Measurements from ENCODE around the gene STK38L. TPM values are rescaled to one million over a fixed set of nuclear protein-coding genes. Genes with fewer than 3 reads are reported as not detected.

The STK38L gene
- total and polyA plus RNA-seq, 2 experiments from 2014 or later = 16.8 to 19.9 TPM

DNA sequence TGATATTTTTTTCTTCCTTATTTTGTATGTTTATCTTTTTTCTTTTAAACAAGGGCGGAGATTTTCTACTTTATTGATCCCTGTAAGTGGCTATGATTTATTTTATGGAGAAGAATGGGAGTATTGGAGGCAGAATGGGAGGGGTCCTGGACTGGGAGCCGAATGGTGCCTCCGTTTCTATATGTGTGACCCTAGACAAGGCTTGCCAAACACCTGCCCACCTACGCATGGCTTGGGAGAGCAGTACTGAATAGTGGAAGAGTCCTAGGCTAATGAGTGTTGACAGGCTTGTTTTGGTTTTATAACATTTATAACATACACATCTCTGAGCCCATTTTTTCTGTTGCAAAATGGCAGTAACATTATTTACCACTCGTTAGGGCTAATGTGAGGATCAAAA lies 29.0 kb downstream of the STK38L start:
- Histone ChIP-seq H3F3A (ENCODE audit: insufficient read depth) (no peaks in the 10 kb centered on the region; the same call in 1 of the 2 replicates), H3K9me2 (ENCODE audit: insufficient read depth) (no peaks in the 10 kb centered on the region), H3K9ac (no peak overlapping the region), H3K27me3 (replicated peaks; ENCODE audit: insufficient read depth) (no peaks in the 10 kb centered on the region), H3K9me3 (ENCODE audit: low read depth) (no peaks in the 10 kb centered on the region), H3K4me1 (ENCODE audit: insufficient read depth) (peaks cover 22% of the 10 kb centered on the region), H3K4me3 (no peak overlapping the region), H3K4me2 (ENCODE audit: unreplicated experiment) (no peak overlapping the region), H3K27ac (no peak overlapping the region), H3K36me3 (ENCODE audit: low read depth) (no peaks in the 10 kb centered on the region), H2AFZ (no peak overlapping the region), H3K79me2 (ENCODE audit: insufficient read depth) (peaks cover 86% of the 10 kb centered on the region), H4K20me1 (ENCODE audit: insufficient read depth) (no peaks in the 10 kb centered on the region)
- TF ChIP-seq EZH2 (IDR thresholded peaks at IDR 0.05; ENCODE audit: insufficient read depth, poor library complexity, severe bottlenecking) (no peak), EZH2phosphoT487 (IDR thresholded peaks at IDR 0.05; ENCODE audit: insufficient read depth, low read depth) (no peak)
- no peak for DNase-seq
- in situ Hi-C loops (cut with MboI) = no loop called here
- WGBS, 2 experiments (ENCODE audit: low coverage in 1 of 2, low lambda C conversion rate in 2 of 2, missing lambda C conversion rate in 2 of 2) = 77 to 78% methylated on average over 5 of the region's 5 CpGs

GRCh38 chr12:27274706-27275105 lies 30.6 kb downstream of the STK38L start:
- no peak overlapping the region for H2AFZ ChIP-seq
- no peaks in the 10 kb centered on the region for H3K9me2 ChIP-seq (ENCODE audit: insufficient read depth)
- no peaks in the 10 kb centered on the region for H3K27me3 ChIP-seq (replicated peaks; ENCODE audit: insufficient read depth)
- H3K4me1 ChIP-seq (ENCODE audit: insufficient read depth) = peaks cover 23% of the 10 kb centered on the region
- WGBS, 2 experiments (ENCODE audit: low coverage in 1 of 2, low lambda C conversion rate in 2 of 2, missing lambda C conversion rate in 2 of 2) = 96% methylated on average over 2 of the region's 2 CpGs
- no peak overlapping the region for H3K27ac ChIP-seq
- TF ChIP-seq EZH2phosphoT487 (IDR thresholded peaks at IDR 0.05; ENCODE audit: insufficient read depth, low read depth) (no peak), EZH2 (IDR thresholded peaks at IDR 0.05; ENCODE audit: insufficient read depth, poor library complexity, severe bottlenecking) (no peak)
- no peaks in the 10 kb centered on the region for H4K20me1 ChIP-seq (ENCODE audit: insufficient read depth)
- no peak for DNase-seq
- no peak overlapping the region for H3K9ac ChIP-seq
- H3K4me3 ChIP-seq = no peak overlapping the region
- no peaks in the 10 kb centered on the region; the same call in 1 of the 2 replicates for H3F3A ChIP-seq (ENCODE audit: insufficient read depth)
- in situ Hi-C loops (cut with MboI) = no loop called here
- no peaks in the 10 kb centered on the region for H3K9me3 ChIP-seq (ENCODE audit: low read depth)
- no peak overlapping the region for H3K4me2 ChIP-seq (ENCODE audit: unreplicated experiment)
- peaks cover 96% of the 10 kb centered on the region for H3K79me2 ChIP-seq (ENCODE audit: insufficient read depth)
- no peaks in the 10 kb centered on the region for H3K36me3 ChIP-seq (ENCODE audit: low read depth)

- in situ Hi-C loops (cut with MboI) = no loop called here
- H3F3A ChIP-seq (ENCODE audit: insufficient read depth) = no peaks in the 10 kb centered on the region; the same call in 1 of the 2 replicates
- H3K9me3 ChIP-seq (ENCODE audit: low read depth) = no peaks in the 10 kb centered on the region
- no peaks in the 10 kb centered on the region for H3K27me3 ChIP-seq (replicated peaks; ENCODE audit: insufficient read depth)
- no peak for TF ChIP-seq EZH2phosphoT487 (IDR thresholded peaks at IDR 0.05; ENCODE audit: insufficient read depth, low read depth)
- TF ChIP-seq EZH2 (IDR thresholded peaks at IDR 0.05; ENCODE audit: insufficient read depth, poor library complexity, severe bottlenecking) = no peak
- H2AFZ ChIP-seq = no peak overlapping the region
- no peak overlapping the region for H3K4me3 ChIP-seq
- peaks cover 23% of the 10 kb centered on the region for H3K4me1 ChIP-seq (ENCODE audit: insufficient read depth)
- no peak overlapping the region for H3K9ac ChIP-seq
- H3K79me2 ChIP-seq (ENCODE audit: insufficient read depth) = peaks cover 91% of the 10 kb centered on the region
- no peaks in the 10 kb centered on the region for H3K9me2 ChIP-seq (ENCODE audit: insufficient read depth)
- no peak overlapping the region for H3K4me2 ChIP-seq (ENCODE audit: unreplicated experiment)
- no peaks in the 10 kb centered on the region for H4K20me1 ChIP-seq (ENCODE audit: insufficient read depth)
- H3K36me3 ChIP-seq (ENCODE audit: low read depth) = no peaks in the 10 kb centered on the region
- no peak overlapping the region for H3K27ac ChIP-seq
- DNase-seq = no peak
- WGBS, 2 experiments (ENCODE audit: low coverage in 1 of 2, low lambda C conversion rate in 2 of 2, missing lambda C conversion rate in 2 of 2) = 85 to 89% methylated on average over 3 of the region's 3 CpGs
Measured at GRCh38 chr12:27276275-27276674, 32.2 kb downstream of the STK38L start.

GRCh38 chr12:27277846-27278260 lies 33.8 kb downstream of the STK38L start:
- H3F3A ChIP-seq (ENCODE audit: insufficient read depth) = no peaks in the 10 kb centered on the region; the same call in 1 of the 2 replicates
- peak overlapping the region; percentile 46 for H3K27ac ChIP-seq
- H3K27me3 ChIP-seq (replicated peaks; ENCODE audit: insufficient read depth) = no peaks in the 10 kb centered on the region
- H3K9me2 ChIP-seq (ENCODE audit: insufficient read depth) = no peaks in the 10 kb centered on the region
- DNase-seq = peak; percentile 88
- in situ Hi-C loops (cut with MboI) = no loop called here
- H3K9me3 ChIP-seq (ENCODE audit: low read depth) = no peaks in the 10 kb centered on the region
- H3K4me3 ChIP-seq = no peak overlapping the region
- no peaks in the 10 kb centered on the region for H4K20me1 ChIP-seq (ENCODE audit: insufficient read depth)
- peak overlapping the region; percentile 48 for H3K4me2 ChIP-seq (ENCODE audit: unreplicated experiment)
- H3K36me3 ChIP-seq (ENCODE audit: low read depth) = no peaks in the 10 kb centered on the region
- no peak overlapping the region for H2AFZ ChIP-seq
- WGBS, 2 experiments (ENCODE audit: low coverage in 1 of 2, low lambda C conversion rate in 2 of 2, missing lambda C conversion rate in 2 of 2) = 9 to 11% methylated on average over 1 of the region's 1 CpG
- H3K9ac ChIP-seq = no peak overlapping the region
- peaks cover 89% of the 10 kb centered on the region for H3K79me2 ChIP-seq (ENCODE audit: insufficient read depth)
- TF ChIP-seq EZH2 (IDR thresholded peaks at IDR 0.05; ENCODE audit: insufficient read depth, poor library complexity, severe bottlenecking) (no peak), EZH2phosphoT487 (IDR thresholded peaks at IDR 0.05; ENCODE audit: insufficient read depth, low read depth) (no peak)
- H3K4me1 ChIP-seq (ENCODE audit: insufficient read depth) = peaks cover 23% of the 10 kb centered on the region

DNA sequence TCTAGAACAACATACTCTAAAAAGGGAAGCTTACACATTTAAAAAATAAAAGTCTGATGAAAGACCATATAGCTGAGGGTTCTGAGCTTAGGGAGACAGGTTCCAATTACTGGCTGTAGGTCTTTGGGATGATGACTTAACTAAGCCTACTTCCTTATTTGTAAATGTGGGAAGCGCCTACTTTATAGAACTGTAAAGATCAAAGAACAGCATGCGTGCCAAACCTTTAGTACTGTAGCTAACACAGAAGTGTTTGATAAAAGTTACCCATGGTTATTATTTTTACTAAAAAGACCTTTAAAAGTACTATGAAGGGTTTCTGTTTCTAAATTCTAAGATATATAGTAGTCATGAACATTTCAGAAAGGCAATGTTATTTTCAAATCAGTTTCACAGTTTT lies 35.7 kb downstream of the STK38L start:
- no peak overlapping the region for H3K9ac ChIP-seq
- DNase-seq = no peak
- no peaks in the 10 kb centered on the region for H3K36me3 ChIP-seq (ENCODE audit: low read depth)
- H3K4me3 ChIP-seq = no peak overlapping the region
- H3K27me3 ChIP-seq (replicated peaks; ENCODE audit: insufficient read depth) = no peaks in the 10 kb centered on the region
- H3F3A ChIP-seq (ENCODE audit: insufficient read depth) = peaks cover 17% of the 10 kb centered on the region
- peaks cover 86% of the 10 kb centered on the region for H3K79me2 ChIP-seq (ENCODE audit: insufficient read depth)
- no peak overlapping the region for H3K4me2 ChIP-seq (ENCODE audit: unreplicated experiment)
- H3K4me1 ChIP-seq (ENCODE audit: insufficient read depth) = peaks cover 31% of the 10 kb centered on the region
- no peak overlapping the region for H2AFZ ChIP-seq
- H3K27ac ChIP-seq = no peak overlapping the region
- TF ChIP-seq EZH2phosphoT487 (IDR thresholded peaks at IDR 0.05; ENCODE audit: insufficient read depth, low read depth) (no peak), EZH2 (IDR thresholded peaks at IDR 0.05; ENCODE audit: insufficient read depth, poor library complexity, severe bottlenecking) (no peak)
- no peaks in the 10 kb centered on the region for H3K9me2 ChIP-seq (ENCODE audit: insufficient read depth)
- H4K20me1 ChIP-seq (ENCODE audit: insufficient read depth) = no peaks in the 10 kb centered on the region
- 97 to 100% methylated on average over 2 of the region's 2 CpGs for WGBS, 2 experiments (ENCODE audit: low coverage in 1 of 2, low lambda C conversion rate in 2 of 2, missing lambda C conversion rate in 2 of 2)
- no peaks in the 10 kb centered on the region for H3K9me3 ChIP-seq (ENCODE audit: low read depth)
- in situ Hi-C loops (cut with MboI) = no loop called here

Measured in GM23248 (cell line).